Stimulated activated CD4-positive, alpha-beta T cell treated with anti-CD3 and anti-CD28 coated beads, Interleukin-12 subunit alpha, Interleukin-12 subunit beta, amount 100 ng/mL, for 48 hours (primary cell): ENCODE measurements around the gene CACNA1E.

Experiments
- DNase-seq, 3 donors: peaks; one replicate each; pipeline ENCODE4 v3.0.0-alpha.2; 2020; ENCODE audit warnings: low read depth in 2 of 3, low spot score in 1 of 3

CACNA1E gene

GRCh38 chr1:181674617-181675016, 191.3 kb downstream of the CACNA1E start:
- DNase-seq, result no peak

GRCh38 chr1:181675091-181675917, 192.0 kb downstream of the CACNA1E start:
- no peak for DNase-seq

GRCh38 chr1:181675918-181676190, 192.5 kb downstream of the CACNA1E start:
- no peak for DNase-seq

- peak in 1 of 3 donors; percentile 1 for DNase-seq
Measured at GRCh38 chr1:181676269-181676668, 193.0 kb downstream of the CACNA1E start.

DNA sequence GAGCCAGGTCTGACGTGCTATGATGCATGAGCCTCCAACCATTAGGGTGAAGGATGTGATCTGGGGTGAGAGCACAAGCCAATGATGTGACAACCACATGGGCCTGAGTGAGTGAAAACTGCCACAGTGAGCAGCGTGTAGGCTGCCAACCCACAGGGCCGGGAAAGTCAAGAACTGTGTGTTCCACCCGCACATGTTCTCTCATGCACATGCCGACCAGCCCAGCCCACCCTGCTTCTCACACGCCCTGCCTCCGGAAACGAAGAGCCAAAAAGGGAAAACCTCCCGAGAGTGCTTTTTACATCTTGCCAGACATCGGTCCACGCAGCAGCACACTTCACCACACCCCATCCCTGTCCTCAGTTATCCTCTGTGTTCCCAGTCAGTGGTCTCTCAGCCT, 197.0 kb downstream of the CACNA1E start:
- no peak for DNase-seq

- DNase-seq, result no peak
Measured at GRCh38 chr1:181680871-181681270, 197.6 kb downstream of the CACNA1E start.

DNA sequence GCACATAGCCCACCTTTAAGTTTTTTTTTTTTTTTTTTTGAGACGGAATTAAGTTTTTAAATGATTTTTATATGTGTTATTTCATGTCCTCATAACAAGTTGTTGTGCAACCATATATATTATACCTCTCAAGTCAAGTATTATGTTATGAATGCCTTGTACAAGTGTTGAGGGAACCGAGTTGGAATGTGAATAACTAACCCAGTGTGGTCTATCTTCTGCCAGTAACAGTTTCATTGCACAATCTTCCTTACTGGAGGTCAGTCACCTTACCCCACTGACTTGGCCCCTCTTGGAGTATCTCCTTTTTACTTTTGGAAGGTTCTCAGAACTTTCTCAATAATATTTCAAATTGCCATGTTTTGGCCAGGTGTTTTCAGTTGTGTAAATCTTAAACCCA, 201.9 kb downstream of the CACNA1E start:
- DNase-seq, result no peak

GRCh38 chr1:181701891-181702290, 218.6 kb downstream of the CACNA1E start:
- DNase-seq, result no peak

GRCh38 chr1:181704546-181704945, 221.2 kb downstream of the CACNA1E start:
- DNase-seq, result no peak

GRCh38 chr1:181711820-181712219, 228.5 kb downstream of the CACNA1E start:
- DNase-seq, result no peak

DNA sequence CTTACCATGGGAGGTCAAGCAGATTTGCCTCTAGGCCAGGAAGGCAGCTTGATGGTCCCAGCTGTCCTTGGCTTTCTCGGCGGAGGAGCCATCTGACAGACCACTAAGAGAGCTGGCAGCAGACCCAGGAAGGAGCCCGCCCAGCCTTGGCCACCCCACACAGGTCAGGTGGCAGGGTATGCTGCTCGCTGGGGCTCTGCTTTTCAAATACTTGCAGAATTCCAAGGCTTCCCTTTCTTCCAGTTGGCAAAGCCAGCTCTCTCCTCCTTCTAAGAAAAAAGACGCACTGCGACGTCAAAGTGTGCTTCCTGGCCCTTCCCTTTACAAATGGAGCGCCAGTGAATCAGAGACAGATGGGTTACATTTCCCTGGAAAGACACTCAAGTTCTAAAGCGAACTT, 229.4 kb downstream of the CACNA1E start:
- DNase-seq, result no peak

DNA sequence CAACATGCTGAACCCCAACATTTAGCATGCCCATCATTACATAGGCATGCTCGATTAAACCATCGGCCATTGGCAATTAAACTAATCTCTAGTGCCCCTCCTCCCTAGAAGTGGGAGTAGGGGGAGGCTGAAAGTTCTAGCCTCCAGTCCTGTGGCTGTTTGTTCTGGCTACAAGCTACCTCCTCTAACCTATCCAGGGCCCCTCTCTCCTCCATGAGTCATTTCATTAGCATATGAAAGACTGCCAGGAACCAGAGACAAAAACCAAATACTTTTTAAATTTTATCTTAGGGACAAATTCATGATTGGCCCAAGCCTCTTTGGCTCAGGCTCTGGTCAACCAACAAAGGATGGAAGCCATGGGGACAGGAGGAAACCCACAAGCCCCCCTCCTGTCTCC, 231.1 kb downstream of the CACNA1E start:
- no peak for DNase-seq

DNA sequence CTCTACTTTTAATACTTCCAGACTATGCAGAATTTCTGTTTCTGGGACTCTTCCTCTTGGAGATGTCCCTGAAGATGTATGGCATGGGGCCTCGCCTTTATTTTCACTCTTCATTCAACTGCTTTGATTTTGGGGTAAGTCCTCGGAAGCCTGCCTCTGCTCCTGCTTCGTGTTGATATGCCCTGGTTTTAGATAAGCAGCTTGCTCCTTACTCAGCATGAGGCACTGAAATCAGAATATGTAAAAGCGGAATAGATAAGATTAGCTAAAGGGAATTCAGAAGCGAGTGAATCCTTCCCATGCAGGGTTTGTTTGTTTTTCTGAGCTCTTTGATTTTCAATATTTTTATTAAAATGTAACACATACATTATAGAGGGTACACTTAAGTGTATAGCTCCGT, 234.7 kb downstream of the CACNA1E start:
- no peak for DNase-seq

- no peak for DNase-seq
Measured at GRCh38 chr1:181726320-181727012, 243.1 kb downstream of the CACNA1E start.

DNA sequence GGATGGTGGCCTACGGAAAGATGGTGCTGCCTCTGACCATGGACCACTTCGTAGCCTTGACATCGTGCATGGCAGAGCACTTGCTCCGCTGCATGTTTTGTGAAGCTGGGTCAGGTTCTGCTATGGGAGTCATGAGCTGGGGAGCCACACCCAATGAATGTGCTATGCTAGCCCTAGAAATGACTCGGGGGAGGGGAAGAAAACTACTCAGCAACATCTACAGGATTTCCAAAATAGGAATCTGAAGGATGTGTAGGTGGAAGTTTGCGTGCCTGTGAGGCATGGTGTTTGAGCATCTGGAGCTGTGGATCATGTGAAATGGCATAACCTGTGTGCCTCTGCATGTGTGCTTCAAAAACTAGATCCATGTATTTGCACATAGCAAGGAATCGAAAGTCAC, 247.3 kb downstream of the CACNA1E start:
- DNase-seq, result no peak

DNA sequence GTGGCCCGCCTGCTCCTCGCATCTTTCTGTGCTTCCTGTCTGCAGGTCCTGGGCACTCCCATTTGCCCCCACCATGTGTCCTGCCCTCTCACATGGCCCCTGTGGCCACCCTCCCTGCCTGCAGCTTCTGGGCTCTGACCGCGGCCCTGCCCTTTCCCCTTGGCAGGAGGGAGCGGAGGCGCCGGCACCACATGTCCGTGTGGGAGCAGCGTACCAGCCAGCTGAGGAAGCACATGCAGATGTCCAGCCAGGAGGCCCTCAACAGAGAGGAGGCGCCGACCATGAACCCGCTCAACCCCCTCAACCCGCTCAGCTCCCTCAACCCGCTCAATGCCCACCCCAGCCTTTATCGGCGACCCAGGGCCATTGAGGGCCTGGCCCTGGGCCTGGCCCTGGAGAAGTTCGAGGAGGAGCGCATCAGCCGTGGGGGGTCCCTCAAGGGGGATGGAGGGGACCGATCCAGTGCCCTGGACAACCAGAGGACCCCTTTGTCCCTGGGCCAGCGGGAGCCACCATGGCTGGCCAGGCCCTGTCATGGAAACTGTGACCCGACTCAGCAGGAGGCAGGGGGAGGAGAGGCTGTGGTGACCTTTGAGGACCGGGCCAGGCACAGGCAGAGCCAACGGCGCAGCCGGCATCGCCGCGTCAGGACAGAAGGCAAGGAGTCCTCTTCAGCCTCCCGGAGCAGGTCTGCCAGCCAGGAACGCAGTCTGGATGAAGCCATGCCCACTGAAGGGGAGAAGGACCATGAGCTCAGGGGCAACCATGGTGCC, 249.1 kb downstream of the CACNA1E start:
- DNase-seq, result no peak

DNA sequence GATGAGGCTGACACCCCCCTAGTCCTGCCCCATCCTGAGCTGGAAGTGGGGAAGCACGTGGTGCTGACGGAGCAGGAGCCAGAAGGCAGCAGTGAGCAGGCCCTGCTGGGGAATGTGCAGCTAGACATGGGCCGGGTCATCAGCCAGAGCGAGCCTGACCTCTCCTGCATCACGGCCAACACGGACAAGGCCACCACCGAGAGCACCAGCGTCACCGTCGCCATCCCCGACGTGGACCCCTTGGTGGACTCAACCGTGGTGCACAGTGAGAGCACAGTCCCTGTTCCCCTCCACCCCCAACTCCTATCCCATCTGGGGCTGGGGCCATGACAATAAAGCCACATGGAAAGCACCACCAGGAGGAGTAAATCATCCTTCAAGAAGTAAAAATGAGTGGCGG, 250.2 kb downstream of the CACNA1E start:
- DNase-seq, result no peak

- DNase-seq, result no peak
Measured at GRCh38 chr1:181737056-181737455, 253.7 kb downstream of the CACNA1E start.

DNA sequence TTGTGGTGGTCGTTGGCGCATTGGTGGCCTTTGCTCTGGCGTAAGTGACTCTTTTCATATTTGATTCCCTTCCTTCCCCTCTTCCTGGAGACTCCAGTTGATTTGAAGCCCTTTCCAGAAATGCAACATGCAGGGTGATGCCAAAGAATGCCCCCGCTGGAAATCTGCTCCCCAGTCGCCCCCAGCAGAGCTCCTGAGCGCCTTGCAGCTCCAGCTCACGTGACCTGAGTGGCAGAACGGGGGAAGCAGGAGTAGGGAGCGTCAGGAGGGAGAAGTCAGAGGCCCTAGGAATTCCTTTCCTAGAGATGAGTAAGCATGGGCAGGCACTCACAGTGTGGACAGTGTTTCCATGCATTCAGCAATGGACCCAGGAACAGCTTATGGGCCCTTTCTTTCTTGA, 255.9 kb downstream of the CACNA1E start:
- DNase-seq, result no peak

DNA sequence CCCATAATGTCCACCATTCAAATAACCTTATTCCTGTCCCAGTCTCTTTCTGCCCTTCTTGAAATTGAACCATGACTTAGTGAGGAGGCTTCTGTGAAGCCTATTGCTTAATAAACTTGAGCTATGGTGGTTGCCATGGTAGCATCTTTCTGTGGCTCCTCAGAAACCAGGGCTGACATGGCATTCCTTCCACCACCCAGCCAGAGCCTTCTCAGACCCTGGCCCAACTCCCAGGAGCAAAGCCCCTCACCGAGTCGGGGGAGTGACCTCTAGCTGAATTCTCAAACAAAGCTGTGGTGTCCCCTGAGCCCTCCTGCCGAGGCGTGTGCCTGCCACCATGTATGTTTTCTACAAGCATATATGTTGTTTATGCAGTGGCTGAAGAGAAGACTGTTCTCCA, 259.1 kb downstream of the CACNA1E start:
- DNase-seq, result no peak

DNA sequence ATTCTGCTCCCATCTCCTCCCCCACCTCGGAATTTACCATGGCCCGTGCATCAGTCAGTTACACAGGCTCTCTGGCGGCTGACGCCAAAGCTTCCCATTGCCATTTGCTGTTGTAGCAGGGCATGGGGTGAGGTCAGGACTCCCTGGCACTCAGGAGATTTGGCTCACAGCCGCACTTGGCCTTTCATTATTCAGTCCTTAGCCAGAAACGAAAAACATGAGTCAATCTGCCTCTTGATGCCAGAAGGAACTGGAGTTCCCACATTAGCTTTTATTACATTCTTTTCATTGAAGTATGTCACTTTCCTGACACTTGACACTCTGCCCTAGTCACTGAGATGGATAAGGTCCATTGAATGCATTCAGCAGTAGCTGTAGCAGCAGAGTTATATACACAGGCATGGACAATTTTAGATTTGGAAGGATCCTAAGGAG, 260.6 kb downstream of the CACNA1E start:
- DNase-seq, result no peak

DNA sequence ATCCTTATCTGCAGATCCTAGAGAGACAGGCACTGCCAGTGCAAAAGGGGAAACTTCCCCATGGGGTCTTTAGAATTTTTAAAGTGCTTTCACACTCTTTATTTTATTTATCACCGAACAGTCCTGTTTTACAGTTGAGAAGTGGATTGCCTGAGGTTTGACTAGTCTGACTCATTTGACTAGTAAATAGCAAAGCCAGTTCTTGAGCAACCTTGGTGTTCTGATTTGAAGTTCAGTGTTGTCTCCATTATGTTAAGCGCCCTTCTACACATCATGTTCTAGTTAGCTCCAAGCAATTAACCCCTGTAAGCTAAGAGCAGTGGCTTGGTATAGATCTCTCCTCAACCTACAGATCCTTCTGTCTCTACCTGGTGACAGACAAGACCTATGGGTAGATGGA, 262.9 kb downstream of the CACNA1E start:
- DNase-seq, result no peak
